ENCODE data around the gene FBXL15. TPM values are rescaled to one million over a fixed set of nuclear protein-coding genes. Genes with fewer than 3 reads are reported as not detected.

FBXL15 gene
- total and polyA plus RNA-seq, 2 of the 13 experiments (the other 11 are each of a cell fraction or from before 2014, with no cell fraction given) = 4.3 to 8.3 TPM

DNA sequence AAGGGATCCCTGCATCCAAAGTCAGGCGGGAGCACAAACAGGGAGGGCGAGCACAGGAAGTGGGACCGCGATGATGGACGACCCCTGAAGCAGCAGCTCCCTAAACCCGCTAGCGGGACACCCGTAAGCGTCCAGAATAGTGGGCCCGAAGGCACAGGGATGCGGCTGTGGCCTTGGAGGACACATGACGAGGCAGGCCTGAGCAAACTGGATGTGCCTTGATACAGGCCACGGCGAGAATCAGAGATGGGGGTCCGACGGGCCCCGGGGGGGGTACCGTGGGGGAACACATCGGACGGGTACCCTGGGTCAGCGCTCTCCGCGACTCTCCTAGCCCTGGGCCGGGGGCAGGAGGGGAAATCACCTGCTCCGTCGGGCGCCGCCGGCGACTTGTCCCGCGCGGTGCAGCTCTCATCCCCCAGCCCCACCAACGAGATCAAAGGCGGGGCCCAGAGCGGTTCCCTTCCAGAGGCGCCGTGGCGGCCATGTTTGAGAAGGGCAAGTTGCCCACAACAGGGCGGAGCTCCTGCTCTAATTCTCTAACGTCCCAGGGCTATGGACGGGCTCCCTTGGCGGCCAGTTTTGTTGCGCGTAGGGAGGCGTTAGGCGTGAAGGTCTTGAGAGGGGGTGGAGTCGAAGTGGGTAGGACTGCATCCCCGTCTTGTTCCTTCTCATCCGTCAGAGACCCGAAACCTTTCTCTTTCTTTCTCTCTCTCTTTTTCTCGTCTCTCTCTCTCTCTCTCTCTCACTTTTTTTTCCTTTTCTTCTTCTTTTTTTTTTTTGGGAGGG, 11.7 kb downstream of the FBXL15 start, which contains the start of gene CUEDC2 (continued):
- TF ChIP-seq, protein P1, sequence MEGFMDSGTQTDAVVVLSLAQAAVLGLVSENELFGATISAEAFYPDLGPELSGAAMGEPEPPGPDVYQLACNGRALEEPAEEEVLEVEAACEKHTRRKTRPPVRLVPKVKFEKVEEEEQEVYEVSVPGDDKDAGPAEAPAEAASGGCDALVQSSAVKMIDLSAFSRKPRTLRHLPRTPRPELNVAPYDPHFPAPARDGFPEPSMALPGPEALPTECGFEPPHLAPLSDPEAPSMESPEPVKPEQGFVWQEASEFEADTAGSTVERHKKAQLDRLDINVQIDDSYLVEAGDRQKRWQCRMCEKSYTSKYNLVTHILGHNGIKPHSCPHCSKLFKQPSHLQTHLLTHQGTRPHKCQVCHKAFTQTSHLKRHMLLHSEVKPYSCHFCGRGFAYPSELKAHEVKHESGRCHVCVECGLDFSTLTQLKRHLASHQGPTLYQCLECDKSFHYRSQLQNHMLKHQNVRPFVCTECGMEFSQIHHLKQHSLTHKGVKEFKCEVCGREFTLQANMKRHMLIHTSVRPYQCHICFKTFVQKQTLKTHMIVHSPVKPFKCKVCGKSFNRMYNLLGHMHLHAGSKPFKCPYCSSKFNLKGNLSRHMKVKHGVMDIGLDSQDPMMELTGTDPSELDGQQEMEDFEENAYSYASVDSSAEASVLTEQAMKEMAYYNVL (CRISPR knock-in tag; IDR thresholded peaks at IDR 0.05; ENCODE audit: borderline replicate concordance) = peak; percentile 63; the same call in 1 of the 2 replicates
- TF ChIP-seq ZBTB21 (CRISPR knock-in tag; IDR thresholded peaks at IDR 0.05) = no peak
- TF ChIP-seq TERF1 (CRISPR knock-in tag; IDR thresholded peaks at IDR 0.05) = no peak
- no peak for TF ChIP-seq ZNF501 (CRISPR knock-in tag; IDR thresholded peaks at IDR 0.05)
- peak; percentile 37; the same call in 1 of the 2 replicates for TF ChIP-seq MTA1 (CRISPR knock-in tag; IDR thresholded peaks at IDR 0.05; ENCODE audit: borderline replicate concordance)
- peak; percentile 85 for TF ChIP-seq RBM39 (IDR thresholded peaks at IDR 0.05; ENCODE audit: low read depth, low read length, poor library complexity, severe bottlenecking)
- no peak for TF ChIP-seq ZNF775 (CRISPR knock-in tag; IDR thresholded peaks at IDR 0.05; ENCODE audit: borderline replicate concordance)
- TF ChIP-seq SOX13 (IDR thresholded peaks at IDR 0.05) = no peak
- peak in 1 of 2 experiments; percentile 51; a peak in 1 of 4 replicates for TF ChIP-seq SOX13 (CRISPR knock-in tag; conservative IDR thresholded peaks at IDR 0.05 in 1 of 2, IDR thresholded peaks at IDR 0.05 in 1 of 2)
- 0 out of 2 replicates have a peak, but pooled peaks have one; percentile 60 for TF ChIP-seq ZNF543 (CRISPR knock-in tag; IDR thresholded peaks at IDR 0.05)
- 0 out of 2 replicates have a peak, but pooled peaks have one; percentile 61 for TF ChIP-seq ZBTB20 (CRISPR knock-in tag; IDR thresholded peaks at IDR 0.05; ENCODE audit: borderline replicate concordance, low read depth)
- TF ChIP-seq ZBTB7A (CRISPR knock-in tag; IDR thresholded peaks at IDR 0.05) = peak; percentile 72
- TF ChIP-seq ZHX2 (IDR thresholded peaks at IDR 0.05; ENCODE audit: low read depth) = peak; percentile 96
- TF ChIP-seq ZHX2 (CRISPR knock-in tag; IDR thresholded peaks at IDR 0.05; ENCODE audit: borderline replicate concordance) = no peak
- TF ChIP-seq, protein P2, sequence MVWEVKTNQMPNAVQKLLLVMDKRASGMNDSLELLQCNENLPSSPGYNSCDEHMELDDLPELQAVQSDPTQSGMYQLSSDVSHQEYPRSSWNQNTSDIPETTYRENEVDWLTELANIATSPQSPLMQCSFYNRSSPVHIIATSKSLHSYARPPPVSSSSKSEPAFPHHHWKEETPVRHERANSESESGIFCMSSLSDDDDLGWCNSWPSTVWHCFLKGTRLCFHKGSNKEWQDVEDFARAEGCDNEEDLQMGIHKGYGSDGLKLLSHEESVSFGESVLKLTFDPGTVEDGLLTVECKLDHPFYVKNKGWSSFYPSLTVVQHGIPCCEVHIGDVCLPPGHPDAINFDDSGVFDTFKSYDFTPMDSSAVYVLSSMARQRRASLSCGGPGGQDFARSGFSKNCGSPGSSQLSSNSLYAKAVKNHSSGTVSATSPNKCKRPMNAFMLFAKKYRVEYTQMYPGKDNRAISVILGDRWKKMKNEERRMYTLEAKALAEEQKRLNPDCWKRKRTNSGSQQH (CRISPR knock-in tag; IDR thresholded peaks at IDR 0.05; ENCODE audit: low read depth) = peak; percentile 46; the same call in 1 of the 2 replicates
- no peak for TF ChIP-seq RFXAP (CRISPR knock-in tag; IDR thresholded peaks at IDR 0.05; ENCODE audit: borderline replicate concordance)
- TF ChIP-seq ZFP62 (CRISPR knock-in tag; IDR thresholded peaks at IDR 0.05) = no peak
- TF ChIP-seq ARNT (IDR thresholded peaks at IDR 0.05) = no peak

All from HepG2 (cell line).